MM.1S (cell line): ENCODE measurements around the gene PYCR2.

Source experiments
- CTCF ChIP-seq: fragments of 300-600 bp; sonication (generic); IDR thresholded peaks from 2 replicates; pipeline ENCODE4 v1.5.1; 2016; ENCODE audit warnings: antibody characterized with exemption, low read length, mixed read lengths
- EZH2 ChIP-seq: fragments of 300-600 bp; sonication (generic); optimal IDR thresholded peaks from 2 replicates; pipeline ENCODE3; 2017; ENCODE audit warnings: low read depth, mild to moderate bottlenecking, antibody characterized with exemption, low read length, mixed read lengths
- EZH2phosphoT487 ChIP-seq: fragments of 300-600 bp; sonication (generic); IDR thresholded peaks from 2 replicates; pipeline ENCODE4 v1.6.1; 2018; ENCODE audit warnings: antibody characterized with exemption, low read length

GRCh38 chr1:225875044-225875815 is 48.8 kb downstream of the PYCR2 start:
- no peak for TF ChIP-seq CTCF
- TF ChIP-seq EZH2phosphoT487, result no peak
- no peak for TF ChIP-seq EZH2
